ENCODE data around the gene LIX1.

GRCh38 chr5:97181856-97182545 is 39.6 kb upstream of the LIX1 start:
- TF ChIP-seq CTCF (IDR thresholded peaks at IDR 0.05) (no peak), POLR2A (IDR thresholded peaks at IDR 0.05) (no peak), POLR2AphosphoS5 (IDR thresholded peaks at IDR 0.05; ENCODE audit: insufficient read depth in 1 of 2, low read depth in 1 of 2) (no peak)

Data from vagina (tissue), 2 donors.